Epithelial cell of proximal tubule (primary cell): ENCODE results near the gene ICOSLG. TPM values are rescaled to one million over a fixed set of nuclear protein-coding genes. Genes with fewer than 3 reads are reported as not detected.
"Not testable (repeated sequence)": the region's sequence is repeated elsewhere in the genome, so short reads cannot be mapped to it uniquely, and the experiment has no call there.

ENCODE experiments used
- DNase-seq: peaks from one replicate; pipeline ENCODE4 v3.0.0-alpha.2; 2011; ENCODE audit warnings: low read depth
- H3K4me3 ChIP-seq: 2 replicates; pipeline ENCODE4 v1.5.1; 2011; ENCODE audit warnings: low read depth, mild to moderate bottlenecking, low read length
- total RNA-seq: library from RNA; depleted of rRNA; stranded (reverse); fragments of >200 nt; gene quantifications from 2 replicates; pipeline ENCODE4 v1.2.3, GENCODE V29; 2015
- TF ChIP-seq, protein P1 (sequence below): conservative IDR thresholded peaks from 2 replicates; pipeline ENCODE4 v1.5.1; 2012; ENCODE audit warnings: low read depth, mild to moderate bottlenecking, low read length

ICOSLG gene
- total RNA-seq, 1 donor from 2014 or later = 2.7 TPM

DNA sequence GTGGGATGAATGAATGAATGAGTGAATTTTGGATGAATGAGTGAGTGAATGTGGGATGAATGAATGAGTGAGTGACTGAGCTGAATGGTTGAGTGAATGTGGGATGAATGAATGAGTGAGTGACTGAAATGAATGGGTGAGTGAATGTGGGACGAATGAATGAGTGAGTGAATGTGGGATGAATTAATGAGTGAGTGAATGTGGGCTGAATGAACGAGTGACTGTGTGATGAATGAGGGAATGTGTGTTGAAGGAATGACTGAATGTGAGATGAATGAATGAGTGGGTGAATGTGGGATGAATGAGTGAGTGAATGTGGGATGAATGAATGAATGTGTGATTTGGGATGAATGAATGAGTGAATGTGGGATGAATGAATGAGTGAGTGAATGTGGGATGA, 28.8 kb downstream of the ICOSLG start:
- not testable (repeated sequence) for H3K4me3 ChIP-seq, DNase-seq

DNA sequence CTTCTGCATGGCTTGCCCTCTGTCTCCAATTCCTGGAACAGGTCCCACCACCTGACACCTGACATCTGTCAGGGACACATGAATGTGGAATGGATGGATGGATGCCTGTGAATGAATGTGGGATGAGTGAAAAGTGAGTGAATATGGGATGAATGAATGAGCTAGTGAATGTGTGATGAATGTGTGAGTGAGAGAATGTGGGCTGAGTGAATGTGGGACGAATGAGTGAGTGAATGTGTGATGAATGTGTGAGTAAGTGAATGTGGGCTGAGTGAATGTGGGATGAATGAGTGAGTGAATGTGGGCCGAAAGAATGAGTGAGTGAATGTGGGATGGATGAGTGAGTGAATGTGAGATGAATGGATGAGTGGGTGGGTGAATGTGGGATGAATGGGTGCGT, 29.2 kb downstream of the ICOSLG start:
- not testable (repeated sequence) for DNase-seq, H3K4me3 ChIP-seq

DNA sequence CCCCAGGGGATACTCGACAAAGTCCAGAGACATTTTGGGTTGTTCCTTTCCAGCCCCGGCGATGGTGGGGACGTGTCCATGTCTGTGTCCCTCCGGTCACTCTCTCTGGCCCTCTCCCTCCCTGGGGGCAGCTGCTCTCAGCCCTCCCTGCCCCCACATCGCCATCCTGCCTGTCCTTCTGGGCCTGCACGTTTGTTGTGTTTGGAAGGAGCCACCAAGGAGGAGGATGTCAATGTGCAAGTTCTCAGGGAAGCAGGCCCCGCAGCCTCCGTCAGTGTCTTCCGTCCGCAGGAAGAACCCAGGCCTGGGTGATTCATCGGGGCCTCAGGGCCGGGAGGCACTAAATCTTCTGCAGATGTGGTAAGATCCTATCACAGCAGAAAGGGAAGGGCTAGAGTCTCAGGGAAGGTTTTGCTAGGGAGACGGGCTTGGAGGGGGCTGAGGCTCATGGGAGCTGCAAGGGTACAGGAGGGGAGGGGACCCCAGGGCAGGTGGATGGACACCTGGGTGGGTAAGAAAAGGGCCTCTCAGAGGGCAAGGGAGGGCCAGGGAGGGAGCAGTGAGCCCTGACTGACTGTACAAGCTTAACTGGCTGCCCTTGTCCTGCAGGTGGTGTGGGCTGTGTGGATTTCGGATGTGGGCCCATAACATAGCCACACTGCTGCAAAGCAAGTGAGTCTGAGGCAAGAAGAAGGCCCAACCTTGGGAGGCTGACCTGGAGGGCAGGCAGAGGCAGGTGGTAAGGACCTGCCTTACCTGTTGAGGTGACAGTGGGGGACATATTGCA, 32.7 kb downstream of the ICOSLG start:
- H3K4me3 ChIP-seq, DNase-seq: not testable (repeated sequence)

DNA sequence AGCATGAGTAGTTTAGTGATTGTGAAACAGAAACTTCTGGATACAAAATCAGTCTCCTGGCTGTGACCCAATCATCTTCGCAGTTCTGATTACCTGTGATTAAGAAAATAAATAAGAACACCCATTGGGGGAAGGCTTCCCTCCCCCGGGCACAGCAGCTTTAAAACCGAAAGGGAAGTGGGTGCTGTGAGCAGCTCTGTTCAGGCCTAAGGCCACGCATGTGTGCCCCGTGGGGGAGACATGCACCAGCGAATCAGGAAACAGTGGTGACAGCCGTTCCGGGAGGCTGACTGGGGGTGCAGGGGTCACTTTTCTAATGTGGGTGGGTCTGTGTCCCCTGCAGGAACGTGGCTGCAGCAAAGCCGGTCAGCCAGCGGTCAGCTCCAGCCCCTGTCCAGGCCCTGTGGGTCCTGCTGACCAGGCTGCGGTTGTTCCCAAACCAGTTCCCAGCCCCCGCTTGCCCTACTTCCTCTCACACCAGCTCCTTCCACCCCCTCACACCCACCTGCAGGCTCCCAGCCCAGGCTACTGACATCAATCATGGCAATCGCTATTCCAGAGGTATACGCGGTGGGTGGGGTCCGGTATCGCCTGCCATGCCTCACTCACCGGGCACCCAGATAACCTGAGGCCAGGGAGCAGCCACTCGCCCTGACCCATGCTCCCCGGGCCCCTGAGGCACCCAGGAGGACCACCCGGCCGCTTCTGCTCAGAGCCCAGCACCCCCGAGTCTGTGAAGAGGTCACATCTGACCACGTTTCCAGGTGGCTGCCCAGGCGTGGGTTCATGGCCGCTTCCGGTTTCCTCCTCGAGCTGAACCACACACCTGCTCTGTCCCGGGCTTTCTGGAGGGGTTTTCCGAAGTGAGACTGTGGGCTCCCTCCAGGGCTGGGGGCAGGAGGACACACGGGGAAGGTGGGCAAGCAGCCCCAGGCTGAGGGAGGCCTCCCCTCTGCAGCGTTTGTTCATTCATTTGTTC, 33.8 kb downstream of the ICOSLG start:
- H3K4me3 ChIP-seq, DNase-seq: not testable (repeated sequence)

DNA sequence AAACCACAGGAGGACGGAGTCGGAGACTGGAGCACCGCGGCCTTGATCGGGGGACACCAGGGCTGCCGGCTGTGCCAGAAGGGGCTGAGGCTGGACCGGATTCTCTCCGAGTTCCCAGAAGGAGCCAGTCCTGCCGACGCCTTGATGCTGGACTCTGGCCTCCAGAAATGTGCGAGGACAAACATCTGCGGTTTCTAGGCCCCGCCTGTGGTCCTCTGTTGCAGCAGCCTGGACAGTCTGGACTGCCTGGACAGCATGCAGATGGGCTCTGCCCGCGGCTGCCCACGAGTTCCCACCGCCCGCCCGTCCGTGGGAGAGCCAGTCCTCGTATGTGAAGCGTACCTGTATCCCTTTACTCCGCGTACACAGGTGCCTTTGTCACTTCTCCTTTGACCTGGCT, 34.6 kb downstream of the ICOSLG start:
- H3K4me3 ChIP-seq, DNase-seq: not testable (repeated sequence)

DNA sequence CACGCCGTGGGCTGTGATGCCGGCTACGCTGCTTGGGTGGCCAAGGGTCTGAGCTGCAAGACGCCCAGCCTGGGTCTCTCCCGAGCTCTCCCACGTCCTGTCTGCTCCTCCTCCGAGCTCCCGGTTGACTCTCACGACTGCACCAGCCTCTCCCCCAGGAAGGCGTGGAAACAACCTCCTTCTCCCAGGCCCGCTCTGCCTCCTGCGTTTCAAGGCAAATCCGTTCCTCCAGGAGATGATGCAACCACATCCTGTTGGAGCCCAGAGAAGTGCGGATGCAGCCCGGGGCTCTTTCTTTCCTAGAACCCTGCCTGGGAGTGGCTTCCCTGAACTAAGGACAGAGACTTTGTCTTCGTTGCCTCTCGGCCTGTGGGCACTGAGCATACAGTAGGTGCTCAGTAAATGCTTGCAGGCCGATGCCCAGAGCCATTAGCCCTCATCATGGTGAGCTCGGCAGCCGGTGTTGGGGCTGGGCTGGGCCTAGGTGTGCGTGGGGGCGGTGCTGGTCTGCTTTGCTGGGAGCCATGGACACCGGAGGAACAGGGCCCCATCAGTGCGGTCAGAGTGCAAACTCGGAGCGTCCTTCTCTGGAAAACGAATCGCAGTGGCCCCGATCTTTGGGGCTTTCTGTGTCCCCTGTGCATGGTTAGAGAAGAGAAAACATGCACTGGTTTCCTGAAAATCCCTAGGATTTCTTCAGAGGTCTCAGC, 38.0 kb downstream of the ICOSLG start:
- H3K4me3 ChIP-seq, DNase-seq: not testable (repeated sequence)

DNA sequence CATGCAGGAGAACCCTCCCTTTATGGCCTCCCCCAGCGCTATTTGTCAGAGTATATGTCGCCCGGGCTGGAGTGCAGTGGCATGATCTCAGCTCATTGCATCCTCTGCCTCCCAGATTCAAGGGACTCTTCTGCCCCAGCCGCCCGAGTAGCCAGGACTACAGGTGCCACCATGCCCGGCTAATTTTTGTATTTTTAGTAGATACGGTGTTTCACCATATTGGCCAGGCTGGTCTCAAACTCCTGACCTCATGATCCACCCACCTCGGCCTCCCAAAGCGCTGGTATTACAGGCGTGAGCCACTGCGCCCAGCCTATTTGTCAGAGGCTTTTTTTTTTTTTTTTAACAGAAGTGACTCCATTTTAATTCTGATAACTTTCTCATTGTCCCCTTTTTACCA, 40.7 kb downstream of the ICOSLG start:
- not testable (repeated sequence) for H3K4me3 ChIP-seq, DNase-seq

DNA sequence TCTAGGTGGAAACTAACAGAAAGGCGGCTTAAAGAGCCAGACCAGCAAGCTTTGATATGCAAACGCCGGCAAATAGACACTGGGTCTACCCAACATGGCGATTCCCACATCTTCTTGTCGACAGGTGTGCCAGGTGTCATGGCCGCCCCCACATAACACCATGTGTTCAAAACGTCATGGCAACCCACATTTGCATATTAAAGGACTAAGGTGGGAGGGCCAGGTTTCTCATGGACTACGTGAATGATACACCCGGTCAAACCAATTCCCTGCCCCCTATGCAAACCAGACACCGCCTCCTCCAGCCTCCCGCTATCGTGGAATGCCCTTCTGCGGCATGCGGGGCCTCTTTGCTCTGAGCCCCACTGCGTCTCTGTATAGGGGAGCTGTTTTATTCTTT, 41.3 kb downstream of the ICOSLG start:
- H3K4me3 ChIP-seq = no peak overlapping the region
- TF ChIP-seq, protein P1, sequence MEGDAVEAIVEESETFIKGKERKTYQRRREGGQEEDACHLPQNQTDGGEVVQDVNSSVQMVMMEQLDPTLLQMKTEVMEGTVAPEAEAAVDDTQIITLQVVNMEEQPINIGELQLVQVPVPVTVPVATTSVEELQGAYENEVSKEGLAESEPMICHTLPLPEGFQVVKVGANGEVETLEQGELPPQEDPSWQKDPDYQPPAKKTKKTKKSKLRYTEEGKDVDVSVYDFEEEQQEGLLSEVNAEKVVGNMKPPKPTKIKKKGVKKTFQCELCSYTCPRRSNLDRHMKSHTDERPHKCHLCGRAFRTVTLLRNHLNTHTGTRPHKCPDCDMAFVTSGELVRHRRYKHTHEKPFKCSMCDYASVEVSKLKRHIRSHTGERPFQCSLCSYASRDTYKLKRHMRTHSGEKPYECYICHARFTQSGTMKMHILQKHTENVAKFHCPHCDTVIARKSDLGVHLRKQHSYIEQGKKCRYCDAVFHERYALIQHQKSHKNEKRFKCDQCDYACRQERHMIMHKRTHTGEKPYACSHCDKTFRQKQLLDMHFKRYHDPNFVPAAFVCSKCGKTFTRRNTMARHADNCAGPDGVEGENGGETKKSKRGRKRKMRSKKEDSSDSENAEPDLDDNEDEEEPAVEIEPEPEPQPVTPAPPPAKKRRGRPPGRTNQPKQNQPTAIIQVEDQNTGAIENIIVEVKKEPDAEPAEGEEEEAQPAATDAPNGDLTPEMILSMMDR = no peak
- DNase-seq = no peak

DNA sequence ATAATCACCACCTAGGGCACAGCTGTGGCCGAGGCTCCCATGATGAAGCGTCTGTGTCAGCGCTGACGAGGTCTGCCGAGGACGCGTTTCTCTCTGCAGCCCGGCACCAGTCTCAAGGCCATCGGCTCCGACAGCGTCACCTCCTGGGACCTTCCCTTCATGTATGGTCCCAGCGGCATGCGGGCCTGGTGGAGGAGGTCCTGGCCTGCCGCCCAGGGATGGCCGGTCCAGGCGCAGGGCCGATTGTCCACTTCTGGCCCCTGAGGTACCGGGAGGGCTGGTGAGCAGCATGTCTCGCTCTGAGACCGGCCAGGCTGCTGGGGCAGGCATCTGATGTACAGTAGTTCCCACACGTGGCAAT, 43.6 kb downstream of the ICOSLG start:
- not testable (repeated sequence) for DNase-seq, H3K4me3 ChIP-seq

DNA sequence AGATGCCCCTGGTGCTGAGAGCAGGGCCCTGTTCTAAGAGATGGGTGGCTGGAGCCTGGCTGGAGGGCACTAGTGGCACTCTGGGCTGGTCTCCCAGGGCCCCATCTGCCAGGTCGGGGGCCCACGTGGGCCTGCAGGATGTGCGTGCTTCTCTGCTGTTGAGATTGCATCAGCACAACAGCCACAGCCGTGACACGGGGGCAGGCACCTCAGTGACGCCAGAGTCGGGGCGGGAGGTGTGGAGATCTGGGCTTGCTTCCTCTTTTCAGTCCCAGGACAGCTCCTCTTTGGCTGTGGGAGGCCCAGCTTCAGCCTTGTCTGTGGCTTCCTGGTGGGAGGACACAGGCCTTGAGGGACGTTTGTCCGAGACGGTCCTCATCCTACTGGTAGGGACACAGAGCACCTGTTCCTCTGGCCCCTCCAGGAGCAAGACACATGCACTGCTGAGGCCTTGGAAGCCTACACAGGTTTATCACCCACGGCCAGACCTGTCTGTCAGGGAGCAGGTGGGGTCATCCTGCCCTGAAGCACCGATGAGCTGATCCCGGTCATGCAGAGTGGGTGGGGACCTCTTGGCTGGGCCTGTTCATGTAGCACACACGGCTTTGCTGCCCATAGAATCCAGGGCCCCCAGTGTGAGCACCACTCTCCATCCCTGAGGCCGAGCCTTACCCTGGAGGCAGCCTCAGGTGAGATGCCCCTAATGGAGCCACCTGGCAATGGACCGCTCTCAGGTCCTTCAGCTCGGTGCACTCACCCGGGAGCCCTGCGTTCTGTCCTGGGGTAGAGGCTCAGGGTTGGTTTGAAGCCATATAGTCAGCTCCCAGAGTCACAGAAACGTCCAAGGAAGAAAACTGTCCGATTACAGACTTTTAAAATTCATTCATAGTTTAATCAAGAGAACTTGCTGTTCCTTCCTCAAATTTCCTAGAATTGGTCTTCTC, 44.3 kb downstream of the ICOSLG start:
- DNase-seq, H3K4me3 ChIP-seq: not testable (repeated sequence)

DNA sequence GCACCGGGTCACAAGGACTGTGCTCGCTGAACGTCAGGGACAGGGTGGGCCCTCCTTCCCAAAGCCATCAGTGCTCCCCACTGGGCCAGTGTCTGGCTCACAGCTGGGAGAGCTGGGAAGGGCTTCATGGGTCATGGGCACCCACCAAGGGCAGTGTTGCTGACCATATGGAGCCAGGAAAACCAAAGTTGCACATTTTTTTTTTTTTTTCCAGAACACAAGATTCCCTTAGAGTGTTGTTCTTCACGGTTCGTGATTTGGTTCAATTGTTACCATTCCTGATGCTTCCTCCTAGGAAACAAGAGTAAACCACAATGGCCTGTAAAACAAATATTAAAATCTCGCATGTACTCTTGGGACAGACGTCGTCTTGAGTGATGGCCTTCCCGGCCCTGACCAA, 45.9 kb downstream of the ICOSLG start:
- H3K4me3 ChIP-seq, DNase-seq: not testable (repeated sequence)

DNA sequence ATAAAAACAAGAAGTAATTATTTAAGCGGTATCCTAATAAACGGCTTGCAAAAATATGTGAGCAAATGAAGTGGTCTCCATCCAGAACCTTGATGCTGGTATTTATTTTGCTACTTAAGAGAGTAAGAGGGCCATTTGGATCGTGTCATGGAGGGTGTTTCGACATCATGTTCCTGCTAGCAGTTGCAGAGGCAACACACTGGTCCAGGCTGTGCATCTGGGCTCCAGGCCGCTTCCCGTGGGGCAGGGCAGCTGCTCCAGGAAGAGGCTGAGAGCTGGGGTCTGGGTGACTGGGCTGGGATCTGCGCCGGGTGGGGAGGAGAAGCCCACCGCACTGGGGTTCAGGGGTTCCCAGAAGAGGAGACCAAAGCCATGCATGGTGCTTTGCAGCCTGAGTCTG, 46.3 kb downstream of the ICOSLG start:
- not testable (repeated sequence) for DNase-seq, H3K4me3 ChIP-seq

DNA sequence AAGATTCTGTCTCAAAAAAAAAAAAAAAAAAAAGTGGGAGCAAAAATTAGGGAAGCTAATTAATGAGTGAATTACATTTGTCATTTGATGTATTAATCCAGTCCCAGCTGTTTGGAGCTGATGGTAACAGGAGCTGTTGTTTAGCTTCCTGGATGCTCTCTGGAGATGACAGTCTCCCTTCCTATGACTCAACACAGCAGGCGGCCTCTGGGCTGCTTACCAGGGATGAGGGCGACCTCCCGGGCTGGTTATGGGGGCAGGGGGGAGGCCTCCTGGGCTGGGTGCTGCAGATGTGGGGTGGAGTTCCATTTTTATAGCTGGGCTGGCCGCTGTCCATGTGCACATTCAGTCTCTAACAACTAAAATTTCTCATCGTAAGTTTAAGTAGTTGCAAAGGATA, 47.6 kb downstream of the ICOSLG start:
- H3K4me3 ChIP-seq, DNase-seq: not testable (repeated sequence)

DNA sequence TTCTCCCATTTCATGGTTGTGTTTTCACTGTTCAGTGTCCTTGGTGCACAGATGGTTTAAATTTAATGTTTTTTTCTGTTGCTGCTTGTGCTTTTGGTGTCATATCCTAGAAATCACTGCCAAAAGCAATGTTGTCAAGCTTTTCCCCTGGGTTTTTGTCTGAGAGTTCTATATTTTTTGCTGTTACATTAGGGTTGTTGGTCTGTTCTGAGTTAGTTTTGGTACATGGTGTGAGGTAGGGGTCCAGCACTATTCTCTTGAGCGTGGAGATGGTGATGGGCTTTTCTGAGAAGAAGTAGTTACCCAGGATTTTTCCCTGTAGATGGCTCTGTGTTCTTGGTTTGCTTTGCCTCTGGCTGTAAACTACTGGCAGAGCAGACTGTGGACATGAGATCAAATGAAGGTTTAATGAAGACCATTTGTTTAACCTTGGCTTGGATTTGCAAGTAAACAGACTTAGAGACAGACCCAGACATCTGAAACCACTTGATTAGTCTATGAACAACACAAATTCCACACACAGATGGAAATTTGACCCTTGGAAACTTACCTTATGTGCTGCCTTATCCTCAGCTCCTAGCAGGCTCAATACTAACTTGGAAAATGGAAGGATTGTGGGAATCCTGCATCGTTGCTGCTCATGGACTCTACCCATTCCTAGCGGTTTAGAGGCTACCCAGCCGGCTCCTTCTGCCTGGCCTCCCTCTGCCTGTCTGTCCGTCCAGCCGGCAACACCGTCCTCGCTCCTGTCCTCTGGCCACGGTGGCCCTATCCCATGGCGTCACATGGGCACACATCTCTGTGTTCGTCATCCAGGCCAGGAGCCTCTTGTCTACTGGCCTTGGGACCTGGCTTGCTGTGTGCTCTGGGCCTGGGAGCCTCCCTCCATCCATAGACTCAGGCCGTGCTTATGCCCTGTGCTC, 50.1 kb downstream of the ICOSLG start:
- H3K4me3 ChIP-seq, DNase-seq: not testable (repeated sequence)

DNA sequence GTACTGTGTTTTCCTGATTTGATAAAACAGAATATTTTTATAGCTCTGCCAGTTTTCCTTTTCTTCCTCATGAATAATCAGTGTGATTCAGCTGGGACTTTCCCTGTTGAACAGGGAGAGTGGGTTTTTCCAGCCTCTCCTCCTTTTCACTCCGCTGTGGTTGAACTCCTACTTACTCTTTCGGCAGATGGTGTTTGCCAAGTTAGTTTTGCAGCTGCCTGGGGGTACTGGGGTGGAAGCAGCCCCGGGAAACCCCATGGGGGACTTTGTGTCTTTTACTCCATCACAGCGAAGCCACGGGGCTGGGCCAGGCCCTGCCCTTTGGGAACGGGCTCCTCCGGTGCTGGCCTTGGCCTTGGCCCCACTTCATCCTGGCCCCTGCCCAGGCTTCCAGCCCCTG, 55.9 kb downstream of the ICOSLG start:
- not testable (repeated sequence) for H3K4me3 ChIP-seq, DNase-seq

DNA sequence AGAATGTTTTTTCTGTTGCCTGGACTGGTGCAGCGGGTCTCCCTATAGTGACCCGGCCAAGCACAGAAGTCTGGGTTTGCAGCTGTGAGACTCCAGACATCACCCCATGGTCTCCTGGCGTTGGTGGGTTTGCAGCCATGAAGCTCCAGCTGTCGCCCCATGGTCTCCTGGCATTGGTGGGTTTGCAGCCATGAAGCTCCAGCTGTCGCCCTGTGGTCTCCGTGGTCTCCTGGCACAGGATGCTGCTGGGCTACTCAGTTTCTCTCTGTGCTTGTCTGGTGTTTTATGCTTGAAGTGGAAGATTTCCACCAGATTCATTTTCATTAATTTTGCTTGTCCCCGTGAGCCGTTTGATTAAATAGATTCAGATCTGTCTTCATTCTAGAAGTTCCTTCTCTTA, 58.5 kb downstream of the ICOSLG start:
- H3K4me3 ChIP-seq, DNase-seq: not testable (repeated sequence)
